ENCODE measurements around the gene GALNT14.

DNA sequence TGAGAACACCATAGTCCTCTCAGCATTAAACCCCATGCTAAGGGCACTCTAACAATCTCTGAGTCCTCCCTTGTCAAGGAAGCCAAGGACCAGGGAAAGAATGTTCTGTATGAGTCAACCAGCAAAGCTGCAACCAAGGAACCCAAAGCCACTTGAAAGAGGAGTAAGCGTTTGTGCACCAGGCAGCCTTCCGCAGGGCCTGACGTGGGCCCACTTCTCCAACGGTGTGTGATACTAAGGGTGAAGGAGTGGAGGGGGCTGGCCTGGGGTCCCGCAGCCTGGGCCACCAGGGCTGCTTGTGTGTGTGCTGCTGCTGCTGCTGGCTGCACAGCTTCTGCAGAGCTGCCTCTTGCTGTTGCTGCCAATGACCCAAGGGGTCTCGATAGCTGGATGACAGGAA lies 30.1 kb upstream of the GALNT14 start:
- TF ChIP-seq, protein P1, sequence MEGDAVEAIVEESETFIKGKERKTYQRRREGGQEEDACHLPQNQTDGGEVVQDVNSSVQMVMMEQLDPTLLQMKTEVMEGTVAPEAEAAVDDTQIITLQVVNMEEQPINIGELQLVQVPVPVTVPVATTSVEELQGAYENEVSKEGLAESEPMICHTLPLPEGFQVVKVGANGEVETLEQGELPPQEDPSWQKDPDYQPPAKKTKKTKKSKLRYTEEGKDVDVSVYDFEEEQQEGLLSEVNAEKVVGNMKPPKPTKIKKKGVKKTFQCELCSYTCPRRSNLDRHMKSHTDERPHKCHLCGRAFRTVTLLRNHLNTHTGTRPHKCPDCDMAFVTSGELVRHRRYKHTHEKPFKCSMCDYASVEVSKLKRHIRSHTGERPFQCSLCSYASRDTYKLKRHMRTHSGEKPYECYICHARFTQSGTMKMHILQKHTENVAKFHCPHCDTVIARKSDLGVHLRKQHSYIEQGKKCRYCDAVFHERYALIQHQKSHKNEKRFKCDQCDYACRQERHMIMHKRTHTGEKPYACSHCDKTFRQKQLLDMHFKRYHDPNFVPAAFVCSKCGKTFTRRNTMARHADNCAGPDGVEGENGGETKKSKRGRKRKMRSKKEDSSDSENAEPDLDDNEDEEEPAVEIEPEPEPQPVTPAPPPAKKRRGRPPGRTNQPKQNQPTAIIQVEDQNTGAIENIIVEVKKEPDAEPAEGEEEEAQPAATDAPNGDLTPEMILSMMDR (IDR thresholded peaks at IDR 0.05; ENCODE audit: insufficient read depth, low read depth, low read length), result no peak
- TF ChIP-seq EZH2 (IDR thresholded peaks at IDR 0.05; ENCODE audit: insufficient read depth, low read length), result no peak
